ENCODE measurements around the gene NHEJ1.

The NHEJ1 gene

DNA sequence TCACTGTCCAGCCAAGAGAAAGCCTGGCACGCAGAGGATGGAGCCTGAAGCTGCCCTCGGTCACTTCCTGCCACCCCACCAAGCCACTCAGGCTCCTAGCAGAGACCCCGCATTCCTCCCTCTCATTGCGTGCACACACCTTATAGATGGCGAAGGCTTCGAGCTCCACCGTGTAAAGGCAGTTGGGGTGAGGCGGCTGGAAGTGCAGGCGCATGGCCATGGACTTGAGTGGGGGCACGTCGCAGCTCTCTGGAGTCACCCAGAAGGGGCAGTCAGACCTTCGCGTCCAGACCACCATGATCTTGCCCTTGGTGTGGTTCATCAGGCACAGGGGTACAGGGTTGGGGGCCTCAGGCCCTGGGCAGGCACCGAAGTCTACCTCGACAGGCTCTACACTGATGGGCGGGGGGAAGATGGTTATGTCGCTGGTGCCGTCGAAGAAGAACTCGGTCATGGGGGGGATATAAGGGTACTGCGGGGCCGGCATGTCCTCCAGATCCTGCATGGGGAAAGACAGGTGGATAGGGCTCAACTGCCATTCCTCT lies 133.0 kb downstream of the NHEJ1 start:
- DNase-seq: no peak

- no peak for DNase-seq
These were observed 133.7 kb downstream of the NHEJ1 start for GRCh38 chr2:219026946-219027345.

GRCh38 chr2:219025637-219026585 lies 134.7 kb downstream of the NHEJ1 start:
- DNase-seq: no peak
